CD4-positive, alpha-beta memory T cell (primary cell): ENCODE measurements around the gene ADAM11. TPM values are rescaled to one million over a fixed set of nuclear protein-coding genes. Genes with fewer than 3 reads are reported as not detected.
"Not testable (repeated sequence)": the region's sequence is repeated elsewhere in the genome, so short reads cannot be mapped to it uniquely, and the experiment has no call there.

ENCODE experiments used
- CTCF ChIA-PET: fragments of 350-600 bp; sonication (Branson Sonifier 250); formaldehyde crosslinking; loops from one replicate; lab custom pipeline; 2021; ENCODE audit warnings: inconsistent platforms; ENCODE audit not compliant: partially characterized antibody; lab: Charles Lee
- POLR2A ChIA-PET: fragments of 350-600 bp; sonication (Branson Sonifier 250); formaldehyde crosslinking; loops from one replicate; lab custom pipeline; 2021; ENCODE audit not compliant: partially characterized antibody; lab: Charles Lee
- DNase-seq, 5 donors: peaks; one replicate each; pipeline versions ENCODE4 v3.0.0 to v3.0.0-alpha.2; 2020 to 2022; ENCODE audit warnings: mixed read lengths in 1 of 5
- H3K27ac ChIP-seq: one replicate; pipeline ENCODE4 v1.7.0; 2013; ENCODE audit warnings: low read depth, low read length
- H3K27me3 ChIP-seq: 2 replicates; pipeline ENCODE4 v1.7.0; 2013; ENCODE audit warnings: mild to moderate bottlenecking, low read length, moderate library complexity; ENCODE audit not compliant: insufficient read depth
- H3K36me3 ChIP-seq: 2 replicates; pipeline ENCODE4 v1.7.0; 2013; ENCODE audit warnings: mild to moderate bottlenecking, low read length, moderate library complexity; ENCODE audit not compliant: insufficient read depth
- H3K4me1 ChIP-seq: 2 replicates; pipeline ENCODE4 v1.7.0; 2013; ENCODE audit warnings: mild to moderate bottlenecking, low read length, moderate library complexity; ENCODE audit not compliant: insufficient read depth
- H3K4me3 ChIP-seq, 2 donors: one replicate each; pipeline ENCODE4 v1.7.0; 2013; ENCODE audit warnings: low read length in 2 of 2, mild to moderate bottlenecking in 1 of 2
- H3K9me3 ChIP-seq, 2 donors: one replicate each; pipeline ENCODE4 v1.7.0; 2013; ENCODE audit warnings: low read length in 2 of 2, control low read depth in 1 of 2; ENCODE audit not compliant: control insufficient read depth in 1 of 2
- H3K27ac Mint-ChIP-seq, 7 donors: one replicate each; pipeline ENCODE4 v1.8.0; 2020 to 2021; ENCODE audit warnings: mixed read lengths in 7 of 7, mild to moderate bottlenecking in 6 of 7, inconsistent platforms in 3 of 7, moderate library complexity in 3 of 7
- H3K27me3 Mint-ChIP-seq, 2 donors: one replicate each; pipeline ENCODE4 v1.8.0; 2020 to 2021; ENCODE audit warnings: mixed read lengths in 2 of 2
- H3K36me3 Mint-ChIP-seq, 2 donors: one replicate each; pipeline ENCODE4 v1.8.0; 2020 to 2021; ENCODE audit warnings: mixed read lengths in 2 of 2, inconsistent platforms in 1 of 2, mild to moderate bottlenecking in 1 of 2
- H3K4me1 Mint-ChIP-seq, 4 donors: one replicate each; pipeline ENCODE4 v1.8.0; 2020 to 2021; ENCODE audit warnings: mixed read lengths in 4 of 4, mild to moderate bottlenecking in 1 of 4
- H3K4me3 Mint-ChIP-seq, 8 donors: one replicate each; pipeline ENCODE4 v1.8.0; 2020 to 2021; ENCODE audit warnings: mixed read lengths in 8 of 8, mild to moderate bottlenecking in 7 of 8, moderate library complexity in 6 of 8, inconsistent platforms in 3 of 8
- H3K9me3 Mint-ChIP-seq, 8 donors: one replicate each; pipeline ENCODE4 v1.8.0; 2020 to 2021; ENCODE audit warnings: mixed read lengths in 8 of 8, mild to moderate bottlenecking in 5 of 8, inconsistent platforms in 3 of 8, moderate library complexity in 1 of 8
- intact Hi-C: fragments of 100-400 bp; cut with micrococcal nuclease; formaldehyde crosslinking; loops from one replicate; pipeline ENCODE4 v1.15.1; 2023
- polyA plus RNA-seq, 2 donors: library from polyadenylated mRNA; unstranded; fragments of 300-500 nt; fragmentation: Illumina TruSeq; gene quantifications; one replicate each; pipeline ENCODE4 v1.2.3, GENCODE V29; 2021
- total RNA-seq, 2 experiments: library from RNA; stranded (reverse); gene quantifications; one replicate each; pipeline ENCODE4 v1.2.3, GENCODE V29; 2021

ADAM11 gene
- total and polyA plus RNA-seq, 4 experiments from 2014 or later: 0.03 to 0.90 (median 0.40) TPM

DNA sequence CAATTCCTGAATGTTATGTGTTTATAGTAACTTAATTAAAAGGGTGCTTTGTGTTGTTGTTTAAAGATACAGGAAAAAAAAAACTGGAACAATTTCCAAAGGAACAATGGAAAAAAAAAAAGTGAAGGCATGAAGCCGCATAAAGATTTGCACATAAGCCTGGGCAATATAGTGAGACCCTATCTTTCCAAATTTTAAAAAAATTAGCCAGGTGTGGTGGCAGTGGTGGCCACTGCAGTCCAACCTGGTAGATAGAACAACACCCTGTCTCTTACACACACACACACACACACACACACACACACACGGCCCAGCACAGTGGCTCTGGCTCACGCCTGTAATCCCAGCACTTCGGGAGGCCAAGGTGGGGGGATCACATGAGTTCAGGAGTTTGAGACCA is 49.4 kb downstream of the ADAM11 start:
- DNase-seq: no peak
- no peaks in the 10 kb centered on the region for H3K27me3 ChIP-seq
- no peaks in the 10 kb centered on the region for H3K4me1 ChIP-seq
- Mint-ChIP-seq H3K9me3 (no peaks in the 10 kb centered on the region), H3K4me3 (no peak overlapping the region), H3K36me3 (no peaks in the 10 kb centered on the region), H3K27me3 (peaks cover 9 to 38% of the 10 kb centered on the region in 2 donors), H3K4me1 (no peaks in the 10 kb centered on the region), H3K27ac (no peak overlapping the region)
- H3K27ac ChIP-seq: no peak overlapping the region
- no peaks in the 10 kb centered on the region for H3K9me3 ChIP-seq
- intact Hi-C loops: no loop called here
- POLR2A ChIA-PET: no interaction called here
- H3K36me3 ChIP-seq: no peaks in the 10 kb centered on the region
- H3K4me3 ChIP-seq: no peak overlapping the region
- CTCF ChIA-PET: no interaction called here

DNA sequence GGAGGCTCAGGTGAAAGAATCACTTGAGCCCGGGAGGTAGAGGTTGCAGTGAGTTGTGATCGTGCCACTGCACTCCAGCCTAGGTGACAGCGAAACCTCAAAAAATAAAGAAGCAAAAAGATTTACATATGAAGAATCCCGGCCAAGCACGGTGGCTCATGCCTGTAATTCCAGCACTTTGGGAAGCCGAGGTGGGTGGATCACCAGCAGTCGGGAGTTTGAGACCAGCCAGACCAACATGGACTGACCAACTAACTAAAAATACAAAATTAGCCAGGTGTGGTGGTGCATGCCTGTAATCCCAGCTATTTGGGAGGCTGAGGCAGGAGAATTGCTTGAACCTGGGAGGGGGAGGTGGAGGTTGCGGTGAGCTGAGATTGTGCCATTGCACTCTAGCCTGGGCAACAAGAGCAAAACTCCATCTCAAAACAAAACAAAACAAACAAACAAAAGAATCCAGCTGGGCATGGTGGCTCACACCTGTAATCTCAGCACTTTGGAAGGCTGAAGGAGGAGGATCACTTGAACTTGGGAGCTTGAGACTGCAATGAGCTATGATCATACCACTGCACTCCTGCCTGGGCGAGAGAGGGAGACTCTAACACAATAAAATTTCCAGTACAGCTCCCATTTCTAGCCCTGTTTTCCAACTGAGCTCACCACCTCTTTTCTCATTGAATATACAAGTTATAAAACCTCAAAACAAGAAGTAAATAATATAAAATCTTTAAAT is 50.0 kb downstream of the ADAM11 start:
- CTCF ChIA-PET: interaction anchor here (0.8 kb wide), 1 partner anchor 54 kb away, joined by 4 read pairs; no protein-coding TSS in a partner anchor
- DNase-seq, H3K4me1 Mint-ChIP-seq, H3K36me3 ChIP-seq, H3K9me3 ChIP-seq, H3K36me3 Mint-ChIP-seq, H3K4me1 ChIP-seq, H3K27ac ChIP-seq, H3K27ac Mint-ChIP-seq, H3K9me3 Mint-ChIP-seq, H3K4me3 ChIP-seq, H3K27me3 ChIP-seq, POLR2A ChIA-PET, H3K4me3 Mint-ChIP-seq, intact Hi-C loops: not testable (repeated sequence)
- peaks cover 9 to 38% of the 10 kb centered on the region in 2 donors for H3K27me3 Mint-ChIP-seq

DNA sequence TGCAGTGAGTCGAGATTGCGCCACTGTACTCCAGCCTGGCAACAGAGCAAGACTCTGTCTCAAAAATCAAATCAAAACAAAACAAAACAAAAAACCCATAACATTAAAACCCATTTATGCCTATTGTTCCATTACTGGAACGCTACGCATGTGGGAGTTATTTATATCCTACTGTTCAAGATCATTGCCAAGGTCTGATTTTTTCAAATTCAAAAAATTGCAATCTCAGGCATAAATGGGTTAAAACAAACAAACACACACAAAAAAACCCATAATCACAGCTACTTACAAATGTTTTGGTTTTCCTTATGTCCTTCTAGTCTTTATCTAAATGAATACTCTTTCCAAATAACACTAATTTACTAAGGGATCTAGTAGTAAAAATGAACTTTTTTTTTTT is 53.5 kb downstream of the ADAM11 start:
- H3K27me3 Mint-ChIP-seq: peaks cover 4 to 20% of the 10 kb centered on the region in 2 donors

DNA sequence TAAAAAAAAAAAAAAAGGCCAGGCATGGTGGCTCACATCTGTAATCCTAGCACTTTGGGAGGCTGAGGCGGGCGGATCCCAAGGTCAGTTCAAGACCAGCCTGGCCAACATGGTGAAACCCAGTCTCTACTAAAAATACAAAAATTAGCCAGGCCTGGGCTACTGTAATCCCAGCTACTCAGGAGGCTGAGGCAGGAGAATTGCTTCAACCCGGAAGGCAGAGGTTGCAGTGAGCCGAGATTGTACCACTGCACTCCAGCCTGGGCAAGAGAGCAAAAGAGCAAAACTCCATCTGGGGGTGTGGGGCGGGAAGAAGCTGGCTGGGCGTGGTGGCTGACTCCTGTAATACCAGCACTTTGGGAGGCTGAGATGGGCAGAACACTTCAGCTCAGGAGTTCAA is 59.7 kb downstream of the ADAM11 start:
- H3K4me3 ChIP-seq, H3K27me3 ChIP-seq, H3K4me3 Mint-ChIP-seq, H3K4me1 ChIP-seq, POLR2A ChIA-PET, H3K27ac ChIP-seq, H3K9me3 Mint-ChIP-seq, CTCF ChIA-PET, H3K4me1 Mint-ChIP-seq, H3K9me3 ChIP-seq, H3K36me3 ChIP-seq, intact Hi-C loops, H3K36me3 Mint-ChIP-seq, H3K27ac Mint-ChIP-seq, DNase-seq: not testable (repeated sequence)
- H3K27me3 Mint-ChIP-seq: peaks cover 12 to 15% of the 10 kb centered on the region in 2 donors

More for the DNA sequence above, 53.5 kb downstream of the ADAM11 start:
- Mint-ChIP-seq H3K4me3 (no peak overlapping the region), H3K27ac (no peak overlapping the region), H3K9me3 (no peaks in the 10 kb centered on the region), H3K36me3 (no peaks in the 10 kb centered on the region), H3K4me1 (no peaks in the 10 kb centered on the region)
- Histone ChIP-seq H3K9me3 (no peaks in the 10 kb centered on the region), H3K36me3 (no peaks in the 10 kb centered on the region), H3K4me3 (no peak overlapping the region), H3K27me3 (no peaks in the 10 kb centered on the region), H3K4me1 (no peaks in the 10 kb centered on the region), H3K27ac (no peak overlapping the region)
- DNase-seq: no peak
- ChIA-PET POLR2A (no interaction called here), CTCF (no interaction called here)
- intact Hi-C loops: no loop called here

DNA sequence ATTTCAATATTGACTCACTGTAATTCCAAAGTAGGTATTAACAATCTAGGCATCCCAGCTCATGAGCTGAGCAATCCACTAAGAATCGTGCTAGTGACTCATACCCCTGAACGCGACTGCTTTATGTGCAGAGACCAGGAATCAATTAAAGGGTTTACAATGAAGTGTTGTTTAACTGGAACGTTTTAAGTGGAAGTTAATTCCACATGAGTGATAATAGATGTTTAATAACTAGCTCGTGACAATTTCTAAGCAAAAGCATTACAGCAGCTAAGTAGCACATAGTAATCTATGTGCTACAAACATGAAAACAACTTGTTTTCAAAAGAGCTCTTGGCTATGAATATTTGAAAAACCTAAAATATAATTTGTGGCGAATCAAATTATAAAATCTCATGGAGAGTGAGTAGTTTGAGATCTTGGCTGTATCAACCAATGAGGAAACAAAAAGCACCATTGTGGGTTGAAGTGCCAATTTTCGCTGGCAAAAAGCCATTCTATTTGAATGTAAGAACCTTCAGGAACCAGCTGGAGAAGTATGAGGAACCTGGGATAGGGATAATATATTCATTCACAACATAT is 61.9 kb downstream of the ADAM11 start:
- DNase-seq: no peak
- no peaks in the 10 kb centered on the region for H3K9me3 ChIP-seq
- no peak overlapping the region for H3K27ac ChIP-seq
- peaks cover 12 to 13% of the 10 kb centered on the region in 2 donors for H3K27me3 Mint-ChIP-seq
- intact Hi-C loops: no loop called here
- H3K27ac Mint-ChIP-seq: no peak overlapping the region
- no peaks in the 10 kb centered on the region for H3K4me1 Mint-ChIP-seq
- no peak overlapping the region for H3K4me3 Mint-ChIP-seq
- H3K4me1 ChIP-seq: no peaks in the 10 kb centered on the region
- H3K36me3 Mint-ChIP-seq: no peaks in the 10 kb centered on the region
- no peak overlapping the region for H3K4me3 ChIP-seq
- H3K27me3 ChIP-seq: no peaks in the 10 kb centered on the region
- POLR2A ChIA-PET: no interaction called here
- CTCF ChIA-PET: interaction anchor here (1.3 kb wide), 1 partner anchor 42 kb away, joined by 6 read pairs; no protein-coding TSS in a partner anchor
- no peaks in the 10 kb centered on the region for H3K36me3 ChIP-seq
- no peaks in the 10 kb centered on the region for H3K9me3 Mint-ChIP-seq

DNA sequence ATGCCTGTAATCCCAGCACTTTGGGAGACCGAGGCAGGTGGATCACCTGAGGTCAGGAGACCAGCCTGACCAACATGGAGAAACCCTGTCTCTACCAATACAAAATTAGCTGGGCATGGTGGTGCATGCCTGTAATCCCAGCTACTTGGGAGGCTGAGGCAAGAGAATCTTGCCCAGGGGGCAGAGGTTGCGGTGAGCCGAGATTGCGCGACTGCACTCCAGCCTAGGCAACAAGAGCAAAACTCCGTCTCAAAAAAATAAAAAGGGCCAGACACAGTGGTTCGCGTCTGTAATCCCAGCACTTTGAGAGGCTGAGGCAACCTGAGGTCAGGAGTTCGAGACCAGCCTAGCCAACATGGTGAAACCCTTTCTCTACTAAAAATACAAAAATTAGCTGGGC is 66.4 kb downstream of the ADAM11 start:
- CTCF ChIA-PET, H3K4me3 Mint-ChIP-seq: not testable (repeated sequence)

DNA sequence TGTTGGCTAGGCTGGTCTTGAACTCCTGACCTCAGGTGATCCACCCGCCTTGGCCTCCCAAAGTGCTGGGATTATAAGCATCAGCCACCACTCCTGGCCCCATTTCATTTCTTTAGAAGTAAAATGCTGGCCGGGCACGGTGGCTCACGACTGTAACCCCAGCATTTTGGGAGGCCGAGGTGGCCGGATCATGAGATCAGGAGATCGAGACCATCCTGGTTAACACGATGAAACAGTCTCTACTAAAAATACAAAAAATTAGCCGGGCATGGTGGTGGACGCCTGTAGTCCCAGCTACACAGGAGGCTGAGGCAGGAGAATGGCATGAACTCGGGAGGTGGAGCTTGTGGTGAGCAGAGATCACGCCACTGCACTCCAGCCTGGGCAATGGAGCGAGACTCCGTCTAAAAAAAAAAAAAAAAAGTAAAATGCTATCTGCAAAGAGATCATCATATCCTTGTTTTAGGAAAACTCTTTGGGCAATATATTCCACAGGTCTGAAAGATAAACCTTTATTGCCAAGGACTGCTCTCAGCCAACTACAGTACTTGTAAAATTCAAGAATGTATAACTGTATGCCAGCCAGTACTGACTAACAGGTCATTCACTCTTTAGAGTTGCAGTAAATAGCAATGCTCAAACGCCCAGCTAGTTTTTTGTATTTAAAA is 67.5 kb downstream of the ADAM11 start:
- Mint-ChIP-seq H3K4me1 (peaks cover 8 to 15% (median 10%) of the 10 kb centered on the region in 4 donors), H3K27me3 (peaks cover 20 to 36% of the 10 kb centered on the region in 2 donors), H3K4me3 (no peak overlapping the region), H3K9me3 (no peaks in the 10 kb centered on the region), H3K36me3 (no peaks in the 10 kb centered on the region), H3K27ac (no peak overlapping the region)
- no peak overlapping the region for H3K4me3 ChIP-seq
- peaks cover 16% of the 10 kb centered on the region for H3K4me1 ChIP-seq
- POLR2A ChIA-PET: no interaction called here
- H3K27me3 ChIP-seq: peaks cover 41% of the 10 kb centered on the region
- no peak overlapping the region for H3K27ac ChIP-seq
- CTCF ChIA-PET: interaction anchor here (0.8 to 1.6 kb wide), 2 partner anchors 28 to 52 kb away, joined by 3 read pairs; no protein-coding TSS in a partner anchor
- no peaks in the 10 kb centered on the region for H3K36me3 ChIP-seq
- no peak for DNase-seq
- no peaks in the 10 kb centered on the region for H3K9me3 ChIP-seq
- intact Hi-C loops: no loop called here

More for the DNA sequence above, 66.4 kb downstream of the ADAM11 start:
- H3K4me1 Mint-ChIP-seq: peaks cover 5 to 12% (median 9%) of the 10 kb centered on the region in 4 donors
- Histone ChIP-seq H3K27me3 (peaks cover 33% of the 10 kb centered on the region), H3K4me1 (peaks cover 10% of the 10 kb centered on the region)
- H3K9me3 Mint-ChIP-seq, POLR2A ChIA-PET, H3K27ac ChIP-seq, H3K36me3 ChIP-seq, DNase-seq, H3K9me3 ChIP-seq, H3K4me3 ChIP-seq, intact Hi-C loops, H3K36me3 Mint-ChIP-seq, H3K27ac Mint-ChIP-seq: not testable (repeated sequence)
- peaks cover 26 to 38% of the 10 kb centered on the region in 2 donors for H3K27me3 Mint-ChIP-seq
